GM23338 (cell line): Measurements from ENCODE around the gene ZBTB3. TPM values are rescaled to one million over a fixed set of nuclear protein-coding genes. Genes with fewer than 3 reads are reported as not detected.
A peak's percentile ranks its signal among the peaks of the same experiment; 100 is the strongest.

Experiments used
- ATAC-seq: fragments of 200-7000 bp; cut with Tn5 transposase; 3 replicates; pipeline ENCODE4 v1.9.1; 2020
- DNase-seq: peaks from one replicate; pipeline ENCODE4 v3.0.0-alpha.2; 2015; ENCODE audit warnings: low spot score
- H2AFZ ChIP-seq: fragments of 200-600 bp; sonication (generic); 2 replicates; pipeline ENCODE4 v1.8.0; 2016; ENCODE audit warnings: antibody characterized with exemption, mild to moderate bottlenecking, moderate library complexity
- H3F3A ChIP-seq: fragments of 200-600 bp; sonication (generic); replicated peaks from 2 replicates; pipeline ENCODE4 v1.8.0; 2017; ENCODE audit warnings: antibody characterized with exemption, mixed run types, low read depth
- H3K27ac ChIP-seq: fragments of 200-600 bp; sonication (generic); 2 replicates; pipeline ENCODE4 v1.6.1; 2016; ENCODE audit warnings: low read depth
- H3K27me3 ChIP-seq: fragments of 200-600 bp; sonication (generic); 2 replicates; pipeline ENCODE4 v1.8.0; 2016; ENCODE audit warnings: mild to moderate bottlenecking, mixed run types, moderate library complexity; ENCODE audit not compliant: insufficient read depth
- H3K36me3 ChIP-seq: fragments of 200-600 bp; sonication (generic); 2 replicates; pipeline ENCODE4 v1.8.0; 2016; ENCODE audit warnings: mild to moderate bottlenecking; ENCODE audit not compliant: insufficient read depth
- H3K4me1 ChIP-seq: fragments of 200-600 bp; sonication (generic); 2 replicates; pipeline ENCODE4 v1.8.0; 2016; ENCODE audit warnings: mild to moderate bottlenecking, moderate library complexity; ENCODE audit not compliant: insufficient read depth
- H3K4me2 ChIP-seq: fragments of 200-600 bp; sonication (generic); 2 replicates; pipeline ENCODE4 v1.7.1; 2017; ENCODE audit warnings: mixed run types
- H3K4me3 ChIP-seq: fragments of 200-600 bp; sonication (generic); 2 replicates; pipeline ENCODE4 v1.6.1; 2016; ENCODE audit warnings: mixed run types
- H3K79me2 ChIP-seq: fragments of 200-600 bp; sonication (generic); replicated peaks from 2 replicates; pipeline ENCODE4 v1.8.0; 2017; ENCODE audit warnings: mild to moderate bottlenecking; ENCODE audit not compliant: insufficient read depth
- H3K9me2 ChIP-seq: fragments of 200-600 bp; sonication (generic); 2 replicates; pipeline ENCODE4 v1.8.0; 2017; ENCODE audit not compliant: insufficient read depth
- H4K20me1 ChIP-seq: fragments of 200-600 bp; sonication (generic); replicated peaks from 2 replicates; pipeline ENCODE4 v1.8.0; 2017; ENCODE audit warnings: mild to moderate bottlenecking; ENCODE audit not compliant: insufficient read depth
- H3K27ac Mint-ChIP-seq: 2 replicates; pipeline ENCODE4 v1.8.0; 2020; ENCODE audit warnings: inconsistent platforms, mild to moderate bottlenecking, moderate library complexity, mixed read lengths
- H3K27me3 Mint-ChIP-seq: 3 replicates; pipeline ENCODE4 v1.8.0; 2022; ENCODE audit warnings: low read depth, mild to moderate bottlenecking, moderate library complexity, mixed read lengths, inconsistent platforms; ENCODE audit not compliant: insufficient read depth, poor library complexity
- H3K36me3 Mint-ChIP-seq: 3 replicates; pipeline ENCODE4 v1.8.0; 2021; ENCODE audit warnings: low read depth, mild to moderate bottlenecking, inconsistent platforms, moderate library complexity, mixed read lengths
- H3K4me1 Mint-ChIP-seq: 3 replicates; pipeline ENCODE4 v1.8.0; 2020; ENCODE audit warnings: mild to moderate bottlenecking, inconsistent platforms, mixed read lengths
- H3K4me3 Mint-ChIP-seq: 3 replicates; pipeline ENCODE4 v1.8.0; 2021; ENCODE audit warnings: moderate library complexity, mild to moderate bottlenecking, inconsistent platforms, mixed read lengths
- H3K9me3 Mint-ChIP-seq: 3 replicates; pipeline ENCODE4 v1.8.0; 2020; ENCODE audit warnings: moderate library complexity, mild to moderate bottlenecking, inconsistent platforms, mixed read lengths
- CREB1 ChIP-seq: fragments of 250-450 bp; sonication (Bioruptor Pico); IDR thresholded peaks from 2 replicates; pipeline ENCODE4 v1.5.0; 2020; ENCODE audit warnings: low read depth, mild to moderate bottlenecking, moderate library complexity
- CTCF ChIP-seq, 2 experiments: fragments of 200-600 bp in 1 of 2; sonication (generic) in 1 of 2; conservative IDR thresholded peaks; 2 replicates each; pipeline versions ENCODE4 v1.5.1 to v1.6.1; 2016 to 2017; ENCODE audit warnings: antibody characterized with exemption in 2 of 2, low read depth in 2 of 2, mild to moderate bottlenecking in 2 of 2, moderate library complexity in 1 of 2
- EZH2 ChIP-seq: fragments of 200-600 bp; sonication (generic); IDR thresholded peaks from one replicate; pipeline ENCODE4 v1.8.0; 2017; ENCODE audit warnings: antibody characterized with exemption, mild to moderate bottlenecking, low read depth; ENCODE audit not compliant: unreplicated experiment
- EZH2phosphoT487 ChIP-seq: fragments of 200-600 bp; sonication (generic); IDR thresholded peaks from one replicate; pipeline ENCODE4 v1.8.1; 2018; ENCODE audit warnings: antibody characterized with exemption; ENCODE audit not compliant: unreplicated experiment
- JUNB ChIP-seq: IDR thresholded peaks from one replicate; pipeline ENCODE4 v1.6.1; 2016; ENCODE audit warnings: antibody characterized with exemption; ENCODE audit not compliant: unreplicated experiment
- POLR2AphosphoS5 ChIP-seq: IDR thresholded peaks from 2 replicates; pipeline ENCODE4 v1.6.1; 2016; ENCODE audit warnings: antibody characterized with exemption, low read depth
- ZNF331 ChIP-seq: fragments of 250-450 bp; sonication (Bioruptor Pico); IDR thresholded peaks from 2 replicates; pipeline ENCODE4 v1.5.0; 2020; ENCODE audit warnings: low read depth, mild to moderate bottlenecking, moderate library complexity
- ZNF462 ChIP-seq: fragments of 250-450 bp; sonication (Bioruptor Pico); IDR thresholded peaks from 2 replicates; pipeline ENCODE4 v1.5.0; 2020; ENCODE audit warnings: mild to moderate bottlenecking, moderate library complexity
- polyA plus RNA-seq: library from polyadenylated mRNA; unstranded; fragments of >200 nt; fragmentation: Nextera tagmentation; extraction: Ambion mirVana; gene quantifications from 2 replicates; pipeline ENCODE4 v1.2.1, GENCODE V29; 2016
- total RNA-seq: library from RNA; depleted of rRNA; stranded (reverse); fragments of >200 nt; shearing (Covaris generic); gene quantifications from 2 replicates; pipeline ENCODE4 v1.2.3, GENCODE V29; 2014
- TF ChIP-seq, protein P1 (sequence below): IDR thresholded peaks from 2 replicates; pipeline ENCODE4 v1.6.1; 2016; ENCODE audit warnings: antibody characterized with exemption

The ZBTB3 gene
- total and polyA plus RNA-seq, 2 experiments from 2014 or later = 47.8 to 82.6 TPM

DNA sequence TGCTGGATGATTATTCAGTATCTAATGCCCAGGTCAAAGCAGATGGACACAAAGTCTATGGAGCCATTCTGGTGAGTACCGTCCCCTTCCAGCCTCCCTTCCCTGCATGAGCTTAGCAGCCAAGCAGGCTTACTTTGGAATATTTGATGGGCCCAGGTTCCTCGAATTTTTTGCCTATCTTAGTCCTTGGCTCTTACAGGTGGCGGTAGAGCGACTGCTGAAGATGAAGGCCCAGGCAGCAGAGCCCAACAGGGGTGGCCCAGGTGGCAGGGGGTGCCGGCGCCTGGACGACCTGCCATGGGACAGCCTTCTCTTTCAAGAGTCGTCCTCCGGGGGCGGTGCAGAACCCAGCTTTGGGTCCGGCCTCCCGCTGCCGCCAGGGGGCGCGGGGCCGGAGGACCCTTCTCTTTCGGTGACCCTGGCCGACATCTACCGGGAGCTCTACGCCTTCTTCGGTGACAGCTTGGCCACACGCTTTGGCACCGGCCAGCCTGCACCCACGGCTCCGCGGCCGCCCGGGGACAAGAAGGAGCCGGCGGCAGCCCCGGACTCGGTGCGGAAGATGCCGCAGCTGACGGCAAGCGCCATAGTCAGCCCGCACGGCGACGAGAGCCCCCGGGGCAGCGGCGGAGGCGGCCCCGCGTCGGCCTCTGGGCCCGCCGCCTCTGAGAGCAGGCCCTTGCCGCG, 32.5 kb upstream of the ZBTB3 start:
- H4K20me1 ChIP-seq = no peaks in the 10 kb centered on the region
- H3K9me2 ChIP-seq = no peaks in the 10 kb centered on the region
- peak; percentile 97 for DNase-seq
- peaks cover 46% of the 10 kb centered on the region for H3F3A ChIP-seq
- peak overlapping the region; percentile 77 for H3K4me3 ChIP-seq
- H3K27me3 Mint-ChIP-seq = peaks cover 13% of the 10 kb centered on the region
- H3K4me1 Mint-ChIP-seq = peaks cover 22% of the 10 kb centered on the region
- H3K4me3 Mint-ChIP-seq = peak overlapping the region; percentile 72
- peaks cover 72% of the 10 kb centered on the region for H3K36me3 Mint-ChIP-seq
- peak overlapping the region; percentile 98 for H3K27ac ChIP-seq
- no peak overlapping the region for H2AFZ ChIP-seq
- no peaks in the 10 kb centered on the region; the same call in 2 of the 3 replicates for H3K9me3 Mint-ChIP-seq
- H3K36me3 ChIP-seq = peaks cover 12% of the 10 kb centered on the region; the same call in 1 of the 2 replicates
- TF ChIP-seq CTCF (conservative IDR thresholded peaks at IDR 0.05; ENCODE audit: low read depth in 2 of 2) (peak; percentile 76 to 92), CREB1 (peak; percentile 68), EZH2phosphoT487 (no peak)
- H3K79me2 ChIP-seq = peaks cover 37% of the 10 kb centered on the region
- H3K4me2 ChIP-seq = peak overlapping the region; percentile 86
- H3K27ac Mint-ChIP-seq = no peak overlapping the region
- H3K4me1 ChIP-seq = peaks cover 11% of the 10 kb centered on the region; the same call in 1 of the 2 replicates
- ATAC-seq = peak; percentile 75
- H3K27me3 ChIP-seq = no peaks in the 10 kb centered on the region

GRCh38 chr11:62782753-62783152, 28.8 kb upstream of the ZBTB3 start:
- Histone ChIP-seq H3K27me3 (no peaks in the 10 kb centered on the region), H2AFZ (no peak overlapping the region), H3K27ac (no peak overlapping the region), H3K4me1 (no peaks in the 10 kb centered on the region), H3F3A (peaks cover 13% of the 10 kb centered on the region), H3K36me3 (peaks cover 3% of the 10 kb centered on the region; the same call in 1 of the 2 replicates), H4K20me1 (no peaks in the 10 kb centered on the region), H3K9me2 (no peaks in the 10 kb centered on the region), H3K79me2 (peaks cover 2% of the 10 kb centered on the region; the same call in 1 of the 2 replicates), H3K4me2 (no peak overlapping the region), H3K4me3 (no peak overlapping the region)
- Mint-ChIP-seq H3K36me3 (peaks cover 61% of the 10 kb centered on the region), H3K27ac (no peak overlapping the region), H3K4me1 (peaks cover 3% of the 10 kb centered on the region; the same call in 1 of the 3 replicates), H3K4me3 (no peak overlapping the region), H3K27me3 (peaks cover 9% of the 10 kb centered on the region), H3K9me3 (no peaks in the 10 kb centered on the region)
- no peak for TF ChIP-seq ZNF462 (CRISPR knock-in tag)
- no peak for TF ChIP-seq EZH2
- no peak for TF ChIP-seq JUNB
- TF ChIP-seq, protein P1, sequence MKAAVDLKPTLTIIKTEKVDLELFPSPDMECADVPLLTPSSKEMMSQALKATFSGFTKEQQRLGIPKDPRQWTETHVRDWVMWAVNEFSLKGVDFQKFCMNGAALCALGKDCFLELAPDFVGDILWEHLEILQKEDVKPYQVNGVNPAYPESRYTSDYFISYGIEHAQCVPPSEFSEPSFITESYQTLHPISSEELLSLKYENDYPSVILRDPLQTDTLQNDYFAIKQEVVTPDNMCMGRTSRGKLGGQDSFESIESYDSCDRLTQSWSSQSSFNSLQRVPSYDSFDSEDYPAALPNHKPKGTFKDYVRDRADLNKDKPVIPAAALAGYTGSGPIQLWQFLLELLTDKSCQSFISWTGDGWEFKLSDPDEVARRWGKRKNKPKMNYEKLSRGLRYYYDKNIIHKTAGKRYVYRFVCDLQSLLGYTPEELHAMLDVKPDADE = no peak
- no peak for TF ChIP-seq POLR2AphosphoS5
- TF ChIP-seq ZNF331 (CRISPR knock-in tag) = no peak
- TF ChIP-seq CTCF (conservative IDR thresholded peaks at IDR 0.05; ENCODE audit: low read depth in 2 of 2) = no peak
- no peak for DNase-seq
- ATAC-seq = no peak
